K562 (cell line): ENCODE results near the gene KIF26B. TPM values are rescaled to one million over a fixed set of nuclear protein-coding genes. Genes with fewer than 3 reads are reported as not detected.

Source experiments
- BCOR ChIP-seq: fragments of 450-650 bp; IDR thresholded peaks from 2 replicates; pipeline ENCODE4 v1.6.1; 2016
- CBFA2T2 ChIP-seq: fragments of 450-650 bp; conservative IDR thresholded peaks from 2 replicates; pipeline ENCODE4 v1.6.1; 2017; ENCODE audit warnings: mild to moderate bottlenecking
- E2F5 ChIP-seq: sonication (generic); formaldehyde crosslinking; IDR thresholded peaks from 2 replicates; pipeline ENCODE4 v1.8.0; 2022; ENCODE audit warnings: mild to moderate bottlenecking, missing genetic modification reagents
- EP300 ChIP-seq: IDR thresholded peaks from 2 replicates; pipeline ENCODE4 v1.6.1; 2012; ENCODE audit warnings: low read length, improper control_type of control experiment
- ESRRB ChIP-seq: fragments of 250-450 bp; sonication (Bioruptor Pico); IDR thresholded peaks from 2 replicates; pipeline ENCODE4 v1.5.0; 2020; ENCODE audit warnings: mild to moderate bottlenecking, moderate library complexity, borderline replicate concordance
- FOXK2 ChIP-seq, 2 experiments: fragments of 450-650 bp; IDR thresholded peaks in 1 of 2; conservative IDR thresholded peaks in 1 of 2; 2 replicates each; pipeline ENCODE4 v1.6.1; 2016; ENCODE audit warnings: low read depth in 2 of 2, mild to moderate bottlenecking in 1 of 2
- HLTF ChIP-seq: fragments of 450-650 bp; IDR thresholded peaks from 2 replicates; pipeline ENCODE4 v1.6.1; 2016
- MAFF ChIP-seq: IDR thresholded peaks from 2 replicates; pipeline ENCODE4 v1.6.1; 2012; ENCODE audit warnings: low read length, improper control_type of control experiment
- MAFK ChIP-seq: IDR thresholded peaks from 2 replicates; pipeline ENCODE4 v1.6.1; 2011; ENCODE audit warnings: low read length, improper control_type of control experiment
- MTA2 ChIP-seq: fragments of 450-650 bp; IDR thresholded peaks from 2 replicates; pipeline ENCODE4 v1.6.1; 2016; ENCODE audit warnings: low read depth
- NCOA1 ChIP-seq: fragments of 450-650 bp; IDR thresholded peaks from 2 replicates; pipeline ENCODE4 v1.6.1; 2016; ENCODE audit warnings: low read depth
- NEUROD1 ChIP-seq: fragments of 150-350 bp; IDR thresholded peaks from 2 replicates; pipeline ENCODE4 v1.6.1; 2014; ENCODE audit warnings: borderline replicate concordance, low read length, low read depth; ENCODE audit not compliant: partially characterized antibody
- NFATC3 ChIP-seq: fragments of 450-650 bp; IDR thresholded peaks from 2 replicates; pipeline ENCODE4 v1.6.1; 2017; ENCODE audit warnings: mild to moderate bottlenecking
- NFIC ChIP-seq: fragments of 450-650 bp; IDR thresholded peaks from 2 replicates; pipeline ENCODE4 v1.6.1; 2017; ENCODE audit warnings: mild to moderate bottlenecking, inconsistent platforms
- NONO ChIP-seq, 2 experiments: fragments of 200-400 bp in 1 of 2; fragments of 450-650 bp in 1 of 2; formaldehyde crosslinking in 1 of 2; IDR thresholded peaks; 2 replicates each; pipeline ENCODE4 v1.6.1; 2017; ENCODE audit warnings: low read depth in 2 of 2, mild to moderate bottlenecking in 2 of 2, moderate library complexity in 2 of 2, low read length in 1 of 2
- PATZ1 ChIP-seq: fragments of 250-450 bp; sonication (Bioruptor Pico); IDR thresholded peaks from 2 replicates; pipeline ENCODE4 v1.5.0; 2020; ENCODE audit warnings: mild to moderate bottlenecking, borderline replicate concordance
- POLR2AphosphoS5 ChIP-seq: IDR thresholded peaks from 2 replicates; pipeline ENCODE4 v1.6.1; 2011; ENCODE audit warnings: mild to moderate bottlenecking, low read depth, low read length, moderate library complexity; ENCODE audit not compliant: control insufficient read depth, insufficient read depth
- PPARD ChIP-seq: fragments of 250-450 bp; sonication (Bioruptor Pico); IDR thresholded peaks from 2 replicates; pipeline ENCODE4 v1.8.0; 2022; ENCODE audit warnings: inconsistent platforms, mild to moderate bottlenecking, moderate library complexity
- RAD51 ChIP-seq: fragments of 450-650 bp; IDR thresholded peaks from 2 replicates; pipeline ENCODE4 v1.7.1; 2016; ENCODE audit warnings: low read depth, mild to moderate bottlenecking, borderline replicate concordance
- SMARCA4 ChIP-seq: fragments of 450-650 bp; IDR thresholded peaks from 2 replicates; pipeline ENCODE4 v1.6.1; 2016
- SOX6 ChIP-seq: fragments of 450-650 bp; IDR thresholded peaks from 2 replicates; pipeline ENCODE4 v1.6.1; 2014; ENCODE audit warnings: mild to moderate bottlenecking
- SRSF3 ChIP-seq: fragments of 200-400 bp; formaldehyde crosslinking; IDR thresholded peaks from 2 replicates; pipeline ENCODE4 v1.6.1; 2016; ENCODE audit warnings: mild to moderate bottlenecking, low read length, moderate library complexity; ENCODE audit not compliant: insufficient read depth
- TARDBP ChIP-seq: fragments of 450-650 bp; IDR thresholded peaks from 2 replicates; pipeline ENCODE4 v1.6.1; 2016
- TCF3 ChIP-seq: sonication (generic); formaldehyde crosslinking; IDR thresholded peaks from 2 replicates; pipeline ENCODE4 v1.4.0; 2020; ENCODE audit warnings: mild to moderate bottlenecking, missing genetic modification reagents
- VEZF1 ChIP-seq: fragments of 200-800 bp; sonication (Bioruptor generic); IDR thresholded peaks from 2 replicates; pipeline ENCODE4 v1.6.1; 2017; ENCODE audit warnings: missing genetic modification characterization, missing compliant biosample characterization
- ZNF140 ChIP-seq: fragments of 250-450 bp; sonication (Bioruptor Pico); IDR thresholded peaks from 2 replicates; pipeline ENCODE4 v1.8.0; 2021; ENCODE audit warnings: moderate library complexity, mild to moderate bottlenecking, inconsistent platforms
- ZNF24 ChIP-seq: fragments of 450-650 bp; IDR thresholded peaks from 2 replicates; pipeline ENCODE4 v1.6.1; 2016
- ZNF316 ChIP-seq: fragments of 450-650 bp; IDR thresholded peaks from 2 replicates; pipeline ENCODE4 v1.6.1; 2016
- ZNF766 ChIP-seq: fragments of 200-800 bp; sonication (Bioruptor generic); conservative IDR thresholded peaks from 2 replicates; pipeline ENCODE4 v1.6.1; 2016; ENCODE audit warnings: missing genetic modification characterization, missing compliant biosample characterization
- polyA plus RNA-seq, 8 experiments: library from polyadenylated mRNA; depleted of rRNA in 4 of 8; stranded (reverse) in 5 of 8; unstranded in 3 of 8; fragments of >200 nt; fragmentation: Nextera tagmentation in 2 of 8; fragmentation: Illumina TruSeq in 1 of 8; extraction: Ambion mirVana in 2 of 8; extraction: Trizol in 1 of 8; gene quantifications; 2 replicates each; pipeline versions ENCODE4 v1.2.1 to v1.2.3, GENCODE V29; 2011 to 2014; ENCODE audit warnings: inconsistent platforms in 1 of 8, missing spikeins in 1 of 8
- total RNA-seq, 7 experiments: library from RNA; depleted of rRNA in 6 of 7; stranded (reverse); fragments of >200 nt in 6 of 7; fragmentation: Illumina TruSeq in 2 of 7; extraction: Trizol in 2 of 7; gene quantifications; 2 replicates each; pipeline versions ENCODE4 v1.2.1 to v1.2.3, GENCODE V29; 2011 to 2021; ENCODE audit warnings: low replicate concordance in 1 of 7

KIF26B gene
- total and polyA plus RNA-seq, 9 of the 15 experiments (the other 6 are each of a cell fraction or from before 2014, with no cell fraction given), result 0.02 to 0.08 (median 0.03) TPM; not detected in 6

- TF ChIP-seq CBFA2T2 (peak; percentile 96), SRSF3 (no peak), BCOR (peak; percentile 80; the same call in 1 of the 2 replicates), TCF3 (CRISPR knock-in tag) (peak; percentile 92), EP300 (peak; percentile 92), ESRRB (CRISPR knock-in tag) (no peak), POLR2AphosphoS5 (peak; percentile 89), MAFK (peak; percentile 19), FOXK2 (conservative IDR thresholded peaks at IDR 0.05 in 1 of 2, IDR thresholded peaks at IDR 0.05 in 1 of 2; ENCODE audit: low read depth in 2 of 2) (peak; percentile 67 to 72), MTA2 (peak; percentile 91), TARDBP (no peak), ZNF316 (peak; percentile 92), HLTF (peak; percentile 33; the same call in 1 of the 2 replicates), PATZ1 (CRISPR knock-in tag) (no peak), PPARD (CRISPR knock-in tag) (no peak), E2F5 (CRISPR knock-in tag) (no peak), SMARCA4 (peak; percentile 95), ZNF140 (no peak), ZNF766 (peak; percentile 81), VEZF1 (CRISPR knock-in tag) (peak; percentile 37; the same call in 1 of the 2 replicates), NFATC3 (0 out of 2 replicates have a peak, but pooled peaks have one; percentile 39), ZNF24 (peak; percentile 62; the same call in 1 of the 2 replicates), NEUROD1 (no peak), NONO (IDR thresholded peaks at IDR 0.05; ENCODE audit: low read depth in 2 of 2, low read length in 1 of 2) (0 out of 4 replicates have a peak, but pooled peaks of 1 of the 2 experiments have one; percentile 47), NFIC (peak; percentile 91), SOX6 (peak; percentile 95), RAD51 (peak; percentile 31; the same call in 1 of the 2 replicates), MAFF (peak; percentile 28; the same call in 1 of the 2 replicates), NCOA1 (peak; percentile 72; the same call in 1 of the 2 replicates)
These were observed 183.2 kb downstream of the KIF26B start (continued) for GRCh38 chr1:245337829-245338484.
